IMR-90 (cell line): ENCODE data around the gene WWC2. TPM values are rescaled to one million over a fixed set of nuclear protein-coding genes. Genes with fewer than 3 reads are reported as not detected.

Experiments used
- ATAC-seq: fragments of 200-7000 bp; cut with Tn5 transposase; 2 replicates; pipeline ENCODE4 v1.9.1; 2020; ENCODE audit warnings: low read depth, mild to moderate bottlenecking, moderate library complexity
- BruUV-seq: library from RNA; stranded (reverse); fragments of 400-500 nt; replicated peaks from 2 replicates; lab custom pipeline; 2021; lab: Mats Ljungman, UMichigan
- CTCF ChIA-PET: fragments of 300-600 bp; formaldehyde crosslinking; extraction: SDS; loops from one replicate; lab custom pipeline; 2021; ENCODE audit warnings: antibody characterized with exemption; lab: Yijun Ruan, JAX
- POLR2A ChIA-PET: fragments of 300-600 bp; sonication (Branson Sonifier 250); formaldehyde crosslinking; loops from one replicate; lab custom pipeline; 2022; ENCODE audit warnings: antibody characterized with exemption; ENCODE audit not compliant: unreplicated experiment; lab: Charles Lee
- DNase-seq: peaks from one replicate; pipeline ENCODE4 v3.0.0; 2013
- H2AFZ ChIP-seq: replicated peaks from 2 replicates; pipeline ENCODE3; 2013; ENCODE audit warnings: low read length, mild to moderate bottlenecking; ENCODE audit not compliant: poor library complexity
- H2AK5ac ChIP-seq: 2 replicates; pipeline ENCODE4 v1.6.1; 2013; ENCODE audit warnings: low read depth, low read length, inconsistent platforms
- H2AK9ac ChIP-seq: replicated peaks from 2 replicates; pipeline ENCODE3; 2013; ENCODE audit warnings: mild to moderate bottlenecking, low read depth, low read length, moderate library complexity; ENCODE audit not compliant: poor library complexity
- H2BK120ac ChIP-seq: 2 replicates; pipeline ENCODE4 v1.6.1; 2013; ENCODE audit warnings: low read depth, low read length, inconsistent platforms
- H2BK15ac ChIP-seq: 3 replicates; pipeline ENCODE4 v1.6.1; 2013; ENCODE audit warnings: low read depth, low read length, inconsistent platforms
- H2BK20ac ChIP-seq: 2 replicates; pipeline ENCODE4 v1.6.1; 2013; ENCODE audit warnings: low read depth, mild to moderate bottlenecking, inconsistent platforms, low read length, moderate library complexity
- H2BK5ac ChIP-seq: 2 replicates; pipeline ENCODE4 v1.6.1; 2013; ENCODE audit warnings: mild to moderate bottlenecking, low read depth, low read length, inconsistent platforms; ENCODE audit not compliant: poor library complexity, severe bottlenecking
- H3K14ac ChIP-seq: replicated peaks from 2 replicates; pipeline ENCODE4 v1.6.1; 2013; ENCODE audit warnings: low read depth, low read length, inconsistent platforms
- H3K18ac ChIP-seq: 2 replicates; pipeline ENCODE4 v1.6.1; 2013; ENCODE audit warnings: low read depth, low read length, control low read depth
- H3K23ac ChIP-seq: 2 replicates; pipeline ENCODE4 v1.6.1; 2013; ENCODE audit warnings: low read depth, low read length, inconsistent platforms
- H3K27ac ChIP-seq: 2 replicates; pipeline ENCODE4 v1.5.1; 2013; ENCODE audit warnings: mild to moderate bottlenecking, control low read depth, low read length; ENCODE audit not compliant: insufficient read depth
- H3K27me3 ChIP-seq: 2 replicates; pipeline ENCODE4 v1.6.1; 2013; ENCODE audit warnings: low read length; ENCODE audit not compliant: control insufficient read depth, insufficient read depth
- H3K36me3 ChIP-seq: 2 replicates; pipeline ENCODE4 v1.6.1; 2013; ENCODE audit warnings: low read length, mixed read lengths; ENCODE audit not compliant: control insufficient read depth, insufficient read depth
- H3K4ac ChIP-seq: 2 replicates; pipeline ENCODE4 v1.6.1; 2013; ENCODE audit warnings: low read depth, low read length, inconsistent platforms
- H3K4me1 ChIP-seq: 2 replicates; pipeline ENCODE4 v1.6.1; 2013; ENCODE audit warnings: low read length, mixed read lengths; ENCODE audit not compliant: control insufficient read depth, insufficient read depth
- H3K4me2 ChIP-seq: 2 replicates; pipeline ENCODE4 v1.6.1; 2013; ENCODE audit warnings: low read depth, mild to moderate bottlenecking, control low read depth, low read length, moderate library complexity
- H3K4me3 ChIP-seq: 2 replicates; pipeline ENCODE4 v1.5.1; 2013; ENCODE audit warnings: low read depth, mild to moderate bottlenecking, control low read depth, low read length, moderate library complexity; ENCODE audit not compliant: insufficient read depth
- H3K56ac ChIP-seq: 2 replicates; pipeline ENCODE4 v1.6.1; 2013; ENCODE audit warnings: low read length, inconsistent platforms; ENCODE audit not compliant: insufficient read depth; ENCODE audit errors: extremely low read depth
- H3K79me1 ChIP-seq, 2 experiments: 2 replicates each; pipeline ENCODE4 v1.6.1; 2013; ENCODE audit warnings: low read length in 2 of 2, inconsistent platforms in 1 of 2, low read depth in 1 of 2
- H3K9ac ChIP-seq: 2 replicates; pipeline ENCODE4 v1.6.1; 2013; ENCODE audit warnings: low read depth, low read length, control low read depth
- H3K9me1 ChIP-seq: 2 replicates; pipeline ENCODE4 v1.6.1; 2013; ENCODE audit warnings: low read length, inconsistent platforms; ENCODE audit not compliant: insufficient read depth
- H3K9me3 ChIP-seq: 2 replicates; pipeline ENCODE4 v1.6.1; 2013; ENCODE audit warnings: low read length; ENCODE audit not compliant: control insufficient read depth, insufficient read depth
- H4K20me1 ChIP-seq: 2 replicates; pipeline ENCODE4 v1.6.1; 2013; ENCODE audit warnings: low read length, inconsistent platforms; ENCODE audit not compliant: insufficient read depth
- H4K5ac ChIP-seq: 2 replicates; pipeline ENCODE4 v1.6.1; 2013; ENCODE audit warnings: mild to moderate bottlenecking, low read depth, low read length, control low read depth
- H4K8ac ChIP-seq, 2 experiments: 2 replicates each; pipeline ENCODE4 v1.6.1; 2013; ENCODE audit warnings: low read depth in 2 of 2, low read length in 2 of 2, control low read depth in 1 of 2, inconsistent platforms in 1 of 2
- H4K91ac ChIP-seq: 2 replicates; pipeline ENCODE4 v1.6.1; 2013; ENCODE audit warnings: low read depth, low read length, inconsistent platforms; ENCODE audit not compliant: insufficient read depth
- BHLHE40 ChIP-seq: fragments of 150-350 bp; IDR thresholded peaks from 2 replicates; pipeline ENCODE4 v1.6.1; 2016; ENCODE audit warnings: mild to moderate bottlenecking, low read depth, low read length
- CEBPB ChIP-seq: IDR thresholded peaks from 2 replicates; pipeline ENCODE4 v1.6.1; 2012; ENCODE audit warnings: low read depth, low read length, improper control_type of control experiment
- CHD1 ChIP-seq: IDR thresholded peaks from 2 replicates; pipeline ENCODE4 v1.6.1; 2012; ENCODE audit warnings: low read depth, low read length, improper control_type of control experiment
- FOS ChIP-seq: fragments of 150-350 bp; IDR thresholded peaks from 2 replicates; pipeline ENCODE4 v1.6.1; 2016; ENCODE audit warnings: low read depth, low read length
- MAFK ChIP-seq: IDR thresholded peaks from 2 replicates; pipeline ENCODE4 v1.6.1; 2012; ENCODE audit warnings: low read depth, low read length, improper control_type of control experiment
- MAZ ChIP-seq: IDR thresholded peaks from 2 replicates; pipeline ENCODE4 v1.6.1; 2012; ENCODE audit warnings: low read depth, mild to moderate bottlenecking, low read length, improper control_type of control experiment, moderate library complexity, borderline replicate concordance
- NFE2L2 ChIP-seq: fragments of 150-350 bp; IDR thresholded peaks from 2 replicates; pipeline ENCODE4 v1.6.1; 2016; ENCODE audit warnings: low read depth, mild to moderate bottlenecking, low read length
- POLR2A ChIP-seq: IDR thresholded peaks from 2 replicates; pipeline ENCODE4 v1.6.1; 2012; ENCODE audit warnings: mild to moderate bottlenecking, low read depth, low read length
- RAD21 ChIP-seq: IDR thresholded peaks from 2 replicates; pipeline ENCODE4 v1.6.1; 2012; ENCODE audit warnings: low read length, improper control_type of control experiment
- RCOR1 ChIP-seq: IDR thresholded peaks from 2 replicates; pipeline ENCODE4 v1.6.1; 2012; ENCODE audit warnings: mild to moderate bottlenecking, low read length, improper control_type of control experiment; ENCODE audit not compliant: insufficient replicate concordance
- RFX5 ChIP-seq: IDR thresholded peaks from 2 replicates; pipeline ENCODE4 v1.8.0; 2012; ENCODE audit warnings: low read depth, mild to moderate bottlenecking, low read length, moderate library complexity
- WGBS, 2 experiments: methylation state at CpG; one replicate each; pipeline versions ENCODE4 v1.1.5 to v1.1.7; 2013; ENCODE audit warnings: missing lambda C conversion rate in 2 of 2; ENCODE audit not compliant: insufficient read length in 1 of 2; ENCODE audit errors: extremely low coverage in 2 of 2; 5-methylcytosine and 5-hydroxymethylcytosine counted together
- dilution Hi-C: fragments of 300-500 bp; cut with HindIII; formaldehyde crosslinking; loops from one replicate; pipeline ENCODE4 v1.14.3; 2018; ENCODE audit warnings: low sequenced_read_pairs; ENCODE audit not compliant: unreplicated experiment
- in situ Hi-C: fragments of 300-500 bp; cut with MboI; formaldehyde crosslinking; loops from 3 replicates; pipeline ENCODE4 v1.14.3; 2019; ENCODE audit warnings: low sequenced_read_pairs, inconsistent platforms, mixed read lengths
- intact Hi-C: fragments of 100-400 bp; cut with micrococcal nuclease; formaldehyde crosslinking; loops from 2 replicates; pipeline ENCODE4 v1.10.0; 2022
- polyA plus RNA-seq, 3 experiments: library from polyadenylated mRNA; depleted of rRNA; stranded (reverse); fragments of >200 nt; gene quantifications; 2 replicates each; pipeline ENCODE4 v1.2.3, GENCODE V29; 2012; ENCODE audit warnings: low replicate concordance in 1 of 3
- total RNA-seq: library from RNA; depleted of rRNA; stranded (reverse); fragments of >200 nt; gene quantifications from 2 replicates; pipeline ENCODE4 v1.2.3, GENCODE V29; 2012
- TF ChIP-seq, protein P1 (sequence below): fragments of 150-350 bp; IDR thresholded peaks from 2 replicates; pipeline ENCODE4 v1.6.1; 2016; ENCODE audit warnings: low read depth, mild to moderate bottlenecking, low read length, moderate library complexity, borderline replicate concordance
- TF ChIP-seq, protein P2 (sequence below): conservative IDR thresholded peaks from 2 replicates; pipeline ENCODE4 v1.5.1; 2012; ENCODE audit warnings: mild to moderate bottlenecking, low read depth, low read length, improper control_type of control experiment
- TF ChIP-seq, protein P3 (sequence below): fragments of 150-350 bp; IDR thresholded peaks from 2 replicates; pipeline ENCODE4 v1.6.1; 2017; ENCODE audit warnings: mild to moderate bottlenecking, antibody characterized with exemption, low read length, low read depth

WWC2 gene
- total and polyA plus RNA-seq, 2 of the 4 experiments (the other 2 are of a cell fraction), result 26.6 to 27.4 TPM

GRCh38 chr4:183144787-183145186, 45.7 kb downstream of the WWC2 start:
- Histone ChIP-seq H3K4me1 (peaks cover 10% of the 10 kb centered on the region), H3K4me2 (no peak overlapping the region), H4K5ac (no peak overlapping the region), H2AFZ (no peak overlapping the region), H4K20me1 (peaks cover 61% of the 10 kb centered on the region), H2BK20ac (no peak overlapping the region), H3K18ac (no peak overlapping the region), H3K4ac (no peak overlapping the region), H3K27ac (no peak overlapping the region), H3K79me1 (peaks cover 31 to 76% of the 10 kb centered on the region in 2 experiments), H2BK15ac (no peak overlapping the region), H3K9ac (no peak overlapping the region), H3K4me3 (no peak overlapping the region), H2BK5ac (no peak overlapping the region), H3K9me1 (peaks cover 13% of the 10 kb centered on the region), H2AK9ac (no peak overlapping the region), H4K91ac (no peak overlapping the region), H3K9me3 (0 out of 2 replicates have a peak, but pooled peaks cover 2% of the 10 kb centered on the region), H4K8ac (no peak overlapping the region), H3K56ac (no peak overlapping the region), H3K23ac (no peak overlapping the region), H3K36me3 (no peaks in the 10 kb centered on the region), H2BK120ac (no peak overlapping the region), H3K14ac (no peak overlapping the region), H3K27me3 (no peaks in the 10 kb centered on the region), H2AK5ac (no peak overlapping the region)
- dilution Hi-C loops (no loop called here), in situ Hi-C loops (no loop called here), intact Hi-C loops (loop anchor here (5.0 kb wide), 1 partner anchor 42 kb away; no protein-coding TSS in a partner anchor)
- TF ChIP-seq RAD21 (no peak), FOS (no peak), BHLHE40 (no peak), RCOR1 (no peak), CHD1 (no peak), MAZ (no peak), MAFK (no peak), CEBPB (no peak), POLR2A (no peak), NFE2L2 (no peak), RFX5 (no peak)
- TF ChIP-seq, protein P1, sequence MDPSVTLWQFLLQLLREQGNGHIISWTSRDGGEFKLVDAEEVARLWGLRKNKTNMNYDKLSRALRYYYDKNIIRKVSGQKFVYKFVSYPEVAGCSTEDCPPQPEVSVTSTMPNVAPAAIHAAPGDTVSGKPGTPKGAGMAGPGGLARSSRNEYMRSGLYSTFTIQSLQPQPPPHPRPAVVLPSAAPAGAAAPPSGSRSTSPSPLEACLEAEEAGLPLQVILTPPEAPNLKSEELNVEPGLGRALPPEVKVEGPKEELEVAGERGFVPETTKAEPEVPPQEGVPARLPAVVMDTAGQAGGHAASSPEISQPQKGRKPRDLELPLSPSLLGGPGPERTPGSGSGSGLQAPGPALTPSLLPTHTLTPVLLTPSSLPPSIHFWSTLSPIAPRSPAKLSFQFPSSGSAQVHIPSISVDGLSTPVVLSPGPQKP, result no peak
- TF ChIP-seq, protein P2, sequence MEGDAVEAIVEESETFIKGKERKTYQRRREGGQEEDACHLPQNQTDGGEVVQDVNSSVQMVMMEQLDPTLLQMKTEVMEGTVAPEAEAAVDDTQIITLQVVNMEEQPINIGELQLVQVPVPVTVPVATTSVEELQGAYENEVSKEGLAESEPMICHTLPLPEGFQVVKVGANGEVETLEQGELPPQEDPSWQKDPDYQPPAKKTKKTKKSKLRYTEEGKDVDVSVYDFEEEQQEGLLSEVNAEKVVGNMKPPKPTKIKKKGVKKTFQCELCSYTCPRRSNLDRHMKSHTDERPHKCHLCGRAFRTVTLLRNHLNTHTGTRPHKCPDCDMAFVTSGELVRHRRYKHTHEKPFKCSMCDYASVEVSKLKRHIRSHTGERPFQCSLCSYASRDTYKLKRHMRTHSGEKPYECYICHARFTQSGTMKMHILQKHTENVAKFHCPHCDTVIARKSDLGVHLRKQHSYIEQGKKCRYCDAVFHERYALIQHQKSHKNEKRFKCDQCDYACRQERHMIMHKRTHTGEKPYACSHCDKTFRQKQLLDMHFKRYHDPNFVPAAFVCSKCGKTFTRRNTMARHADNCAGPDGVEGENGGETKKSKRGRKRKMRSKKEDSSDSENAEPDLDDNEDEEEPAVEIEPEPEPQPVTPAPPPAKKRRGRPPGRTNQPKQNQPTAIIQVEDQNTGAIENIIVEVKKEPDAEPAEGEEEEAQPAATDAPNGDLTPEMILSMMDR, result no peak
- TF ChIP-seq, protein P3, sequence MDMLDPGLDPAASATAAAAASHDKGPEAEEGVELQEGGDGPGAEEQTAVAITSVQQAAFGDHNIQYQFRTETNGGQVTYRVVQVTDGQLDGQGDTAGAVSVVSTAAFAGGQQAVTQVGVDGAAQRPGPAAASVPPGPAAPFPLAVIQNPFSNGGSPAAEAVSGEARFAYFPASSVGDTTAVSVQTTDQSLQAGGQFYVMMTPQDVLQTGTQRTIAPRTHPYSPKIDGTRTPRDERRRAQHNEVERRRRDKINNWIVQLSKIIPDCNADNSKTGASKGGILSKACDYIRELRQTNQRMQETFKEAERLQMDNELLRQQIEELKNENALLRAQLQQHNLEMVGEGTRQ, result no peak
- ChIA-PET CTCF (interaction anchor here (0.5 kb wide), 1 partner anchor 1187 kb away, joined by 3 read pairs; no protein-coding TSS in a partner anchor), POLR2A (no interaction called here)
- BruUV-seq, result no TSS peak
- no peak for DNase-seq
- no peak for ATAC-seq
- 80% methylated on average over 1 of the region's 6 CpGs; no CpG with 5 or more reads in 1 of the 2 experiments for WGBS, 2 experiments
